Astrocyte (in vitro differentiated cells and primary cell): ENCODE measurements around the gene TRIM15. TPM values are rescaled to one million over a fixed set of nuclear protein-coding genes. Genes with fewer than 3 reads are reported as not detected.

Source experiments
- DNase-seq: peaks from one replicate; pipeline ENCODE4 v3.0.0-alpha.2; 2010; ENCODE audit warnings: low read depth
- FAIRE-seq: peaks from 2 replicates; lab custom pipeline; 2011; peaks lifted over from hg19 to GRCh38; lab: Jason Lieb, UNC
- H2AFZ ChIP-seq: 2 replicates; pipeline ENCODE4 v1.6.0; 2012; ENCODE audit warnings: low read depth, low read length, inconsistent platforms
- H3K27ac ChIP-seq: 2 replicates; pipeline ENCODE4 v1.5.1; 2011; ENCODE audit warnings: low read depth, low read length, inconsistent platforms
- H3K27me3 ChIP-seq: 2 replicates; pipeline ENCODE4 v1.6.0; 2011; ENCODE audit warnings: low read length, inconsistent platforms; ENCODE audit not compliant: insufficient read depth
- H3K36me3 ChIP-seq: 2 replicates; pipeline ENCODE4 v1.5.1; 2011; ENCODE audit warnings: low read length, inconsistent platforms; ENCODE audit not compliant: insufficient read depth
- H3K4me1 ChIP-seq: 2 replicates; pipeline ENCODE4 v1.5.1; 2011; ENCODE audit warnings: low read length, inconsistent platforms; ENCODE audit not compliant: insufficient read depth
- H3K4me2 ChIP-seq: 2 replicates; pipeline ENCODE4 v1.6.0; 2012; ENCODE audit warnings: low read length, inconsistent platforms
- H3K4me3 ChIP-seq: 2 replicates; pipeline ENCODE4 v1.5.1; 2011; ENCODE audit warnings: low read depth, mild to moderate bottlenecking, low read length, inconsistent platforms; ENCODE audit not compliant: insufficient read depth
- H3K79me2 ChIP-seq: 2 replicates; pipeline ENCODE4 v1.6.0; 2012; ENCODE audit warnings: mild to moderate bottlenecking, low read length, inconsistent platforms; ENCODE audit not compliant: insufficient read depth
- H3K9ac ChIP-seq: 2 replicates; pipeline ENCODE4 v1.6.0; 2012; ENCODE audit warnings: mild to moderate bottlenecking, low read length, inconsistent platforms
- H3K9me3 ChIP-seq: 2 replicates; pipeline ENCODE4 v1.5.1; 2012; ENCODE audit warnings: low read depth, mild to moderate bottlenecking, low read length, inconsistent platforms; ENCODE audit not compliant: insufficient read depth
- H4K20me1 ChIP-seq: 2 replicates; pipeline ENCODE4 v1.6.0; 2012; ENCODE audit warnings: low read length, inconsistent platforms; ENCODE audit not compliant: insufficient read depth
- H3K27ac Mint-ChIP-seq: one replicate; pipeline ENCODE4 v1.8.0; 2021; ENCODE audit warnings: mild to moderate bottlenecking, mixed read lengths; ENCODE audit not compliant: unreplicated experiment
- H3K27me3 Mint-ChIP-seq: one replicate; pipeline ENCODE4 v1.8.0; 2021; ENCODE audit warnings: low read depth, mixed read lengths; ENCODE audit not compliant: unreplicated experiment
- H3K36me3 Mint-ChIP-seq: one replicate; pipeline ENCODE4 v1.8.0; 2021; ENCODE audit warnings: low read depth, mixed read lengths; ENCODE audit not compliant: unreplicated experiment
- H3K4me1 Mint-ChIP-seq: one replicate; pipeline ENCODE4 v1.8.0; 2021; ENCODE audit warnings: low read depth, mixed read lengths; ENCODE audit not compliant: unreplicated experiment
- H3K4me3 Mint-ChIP-seq: one replicate; pipeline ENCODE4 v1.8.0; 2021; ENCODE audit warnings: mild to moderate bottlenecking, moderate library complexity, mixed read lengths; ENCODE audit not compliant: unreplicated experiment
- H3K9me3 Mint-ChIP-seq: one replicate; pipeline ENCODE4 v1.8.0; 2021; ENCODE audit warnings: mild to moderate bottlenecking, mixed read lengths; ENCODE audit not compliant: unreplicated experiment
- EZH2 ChIP-seq: IDR thresholded peaks from 2 replicates; pipeline ENCODE4 v1.6.1; 2012; ENCODE audit warnings: mild to moderate bottlenecking, low read length, inconsistent platforms; ENCODE audit not compliant: insufficient read depth
- total RNA-seq: library from RNA; stranded (reverse); gene quantifications from 2 replicates; pipeline ENCODE4 v1.2.1, GENCODE V29; 2021
- TF ChIP-seq, protein P1 (sequence below): IDR thresholded peaks from 2 replicates; pipeline ENCODE4 v1.5.1; 2011; ENCODE audit warnings: low read depth, mild to moderate bottlenecking, inconsistent platforms, low read length, moderate library complexity; ENCODE audit not compliant: insufficient read depth

Gene TRIM15
- total RNA-seq, 1 donor from 2014 or later, result not detected

DNA sequence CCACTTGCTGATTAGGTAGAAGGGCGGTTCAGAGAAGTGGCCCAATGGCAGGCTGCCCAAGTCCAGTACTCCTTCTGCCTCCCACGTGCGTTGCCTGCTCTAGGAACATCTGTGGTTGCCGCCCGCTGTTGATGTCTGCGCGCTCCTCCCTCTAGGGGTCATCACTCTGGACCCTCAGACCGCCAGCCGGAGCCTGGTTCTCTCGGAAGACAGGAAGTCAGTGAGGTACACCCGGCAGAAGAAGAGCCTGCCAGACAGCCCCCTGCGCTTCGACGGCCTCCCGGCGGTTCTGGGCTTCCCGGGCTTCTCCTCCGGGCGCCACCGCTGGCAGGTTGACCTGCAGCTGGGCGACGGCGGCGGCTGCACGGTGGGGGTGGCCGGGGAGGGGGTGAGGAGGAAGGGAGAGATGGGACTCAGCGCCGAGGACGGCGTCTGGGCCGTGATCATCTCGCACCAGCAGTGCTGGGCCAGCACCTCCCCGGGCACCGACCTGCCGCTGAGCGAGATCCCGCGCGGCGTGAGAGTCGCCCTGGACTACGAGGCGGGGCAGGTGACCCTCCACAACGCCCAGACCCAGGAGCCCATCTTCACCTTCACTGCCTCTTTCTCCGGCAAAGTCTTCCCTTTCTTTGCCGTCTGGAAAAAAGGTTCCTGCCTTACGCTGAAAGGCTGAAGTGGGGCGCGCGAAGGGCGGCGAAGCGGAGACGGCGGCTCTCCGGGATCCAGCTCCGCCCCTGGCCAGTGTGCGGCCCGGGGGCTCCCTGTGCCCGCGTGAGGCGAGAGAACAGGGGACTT is 8.5 kb downstream of the TRIM15 start:
- no peaks in the 10 kb centered on the region for H3K36me3 ChIP-seq
- Mint-ChIP-seq H3K36me3 (no peaks in the 10 kb centered on the region), H3K9me3 (peaks cover 2% of the 10 kb centered on the region), H3K27ac (no peak overlapping the region), H3K4me1 (no peaks in the 10 kb centered on the region), H3K27me3 (peaks cover 70% of the 10 kb centered on the region), H3K4me3 (no peak overlapping the region)
- TF ChIP-seq, protein P1, sequence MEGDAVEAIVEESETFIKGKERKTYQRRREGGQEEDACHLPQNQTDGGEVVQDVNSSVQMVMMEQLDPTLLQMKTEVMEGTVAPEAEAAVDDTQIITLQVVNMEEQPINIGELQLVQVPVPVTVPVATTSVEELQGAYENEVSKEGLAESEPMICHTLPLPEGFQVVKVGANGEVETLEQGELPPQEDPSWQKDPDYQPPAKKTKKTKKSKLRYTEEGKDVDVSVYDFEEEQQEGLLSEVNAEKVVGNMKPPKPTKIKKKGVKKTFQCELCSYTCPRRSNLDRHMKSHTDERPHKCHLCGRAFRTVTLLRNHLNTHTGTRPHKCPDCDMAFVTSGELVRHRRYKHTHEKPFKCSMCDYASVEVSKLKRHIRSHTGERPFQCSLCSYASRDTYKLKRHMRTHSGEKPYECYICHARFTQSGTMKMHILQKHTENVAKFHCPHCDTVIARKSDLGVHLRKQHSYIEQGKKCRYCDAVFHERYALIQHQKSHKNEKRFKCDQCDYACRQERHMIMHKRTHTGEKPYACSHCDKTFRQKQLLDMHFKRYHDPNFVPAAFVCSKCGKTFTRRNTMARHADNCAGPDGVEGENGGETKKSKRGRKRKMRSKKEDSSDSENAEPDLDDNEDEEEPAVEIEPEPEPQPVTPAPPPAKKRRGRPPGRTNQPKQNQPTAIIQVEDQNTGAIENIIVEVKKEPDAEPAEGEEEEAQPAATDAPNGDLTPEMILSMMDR, result no peak
- TF ChIP-seq EZH2, result peak; percentile 89
- H3K9ac ChIP-seq, result no peak overlapping the region
- H3K4me3 ChIP-seq, result no peak overlapping the region
- H3K27me3 ChIP-seq, result peaks cover 65% of the 10 kb centered on the region
- no peak overlapping the region for H3K27ac ChIP-seq
- H2AFZ ChIP-seq, result peak overlapping the region; percentile 59
- DNase-seq (no peak), FAIRE-seq (no peak)
- H3K9me3 ChIP-seq, result no peaks in the 10 kb centered on the region
- no peaks in the 10 kb centered on the region for H3K79me2 ChIP-seq
- no peaks in the 10 kb centered on the region for H4K20me1 ChIP-seq
- peak overlapping the region; percentile 58 for H3K4me2 ChIP-seq
- H3K4me1 ChIP-seq, result peaks cover 5% of the 10 kb centered on the region

DNA sequence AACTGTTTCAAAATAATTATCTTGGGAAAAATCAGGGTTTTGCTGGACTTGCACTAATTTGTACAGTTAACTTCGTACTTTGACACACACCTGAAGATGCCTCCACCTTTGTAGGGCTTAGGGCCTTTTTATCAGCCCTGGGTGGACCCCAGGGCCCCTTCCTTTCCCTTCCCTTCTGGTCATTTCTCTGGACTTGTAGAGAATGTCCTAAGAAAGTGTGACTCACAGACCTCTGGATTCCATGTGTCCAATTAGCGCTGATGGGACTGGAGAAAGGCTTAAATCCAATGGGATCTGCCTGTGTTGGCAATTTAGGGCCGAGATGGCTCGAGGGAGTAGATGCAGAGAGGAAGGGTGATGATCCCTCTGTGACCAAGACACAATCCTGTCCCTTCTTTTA is 9.3 kb downstream of the TRIM15 start:
- Mint-ChIP-seq H3K27me3 (peaks cover 68% of the 10 kb centered on the region), H3K27ac (no peak overlapping the region), H3K36me3 (no peaks in the 10 kb centered on the region), H3K4me3 (no peak overlapping the region), H3K9me3 (peaks cover 2% of the 10 kb centered on the region), H3K4me1 (no peaks in the 10 kb centered on the region)
- no peaks in the 10 kb centered on the region for H3K9me3 ChIP-seq
- no peak overlapping the region for H3K4me2 ChIP-seq
- H2AFZ ChIP-seq, result no peak overlapping the region
- peaks cover 66% of the 10 kb centered on the region for H3K27me3 ChIP-seq
- no peaks in the 10 kb centered on the region for H3K36me3 ChIP-seq
- peaks cover 5% of the 10 kb centered on the region for H3K4me1 ChIP-seq
- FAIRE-seq (no peak), DNase-seq (no peak)
- no peak overlapping the region for H3K27ac ChIP-seq
- no peak overlapping the region for H3K9ac ChIP-seq
- TF ChIP-seq, protein P1, result no peak
- TF ChIP-seq EZH2, result no peak
- no peak overlapping the region for H3K4me3 ChIP-seq
- H3K79me2 ChIP-seq, result no peaks in the 10 kb centered on the region
- H4K20me1 ChIP-seq, result no peaks in the 10 kb centered on the region

- Mint-ChIP-seq H3K4me1 (no peaks in the 10 kb centered on the region), H3K36me3 (no peaks in the 10 kb centered on the region), H3K9me3 (peaks cover 5% of the 10 kb centered on the region), H3K4me3 (no peak overlapping the region), H3K27ac (no peak overlapping the region), H3K27me3 (peaks cover 49% of the 10 kb centered on the region)
- H3K9me3 ChIP-seq, result no peaks in the 10 kb centered on the region
- no peak overlapping the region for H3K4me3 ChIP-seq
- no peaks in the 10 kb centered on the region for H3K36me3 ChIP-seq
- FAIRE-seq, result no peak
- no peak overlapping the region for H3K27ac ChIP-seq
- H3K27me3 ChIP-seq, result peaks cover 46% of the 10 kb centered on the region
- no peak overlapping the region for H3K9ac ChIP-seq
- H3K4me1 ChIP-seq, result peaks cover 5% of the 10 kb centered on the region
- no peaks in the 10 kb centered on the region for H3K79me2 ChIP-seq
- TF ChIP-seq EZH2, result no peak
- TF ChIP-seq, protein P1, result no peak
- no peak for DNase-seq
- no peaks in the 10 kb centered on the region for H4K20me1 ChIP-seq
- no peak overlapping the region for H3K4me2 ChIP-seq
- H2AFZ ChIP-seq, result no peak overlapping the region
Observed at GRCh38 chr6:30175765-30176164, 12.4 kb downstream of the TRIM15 start.
